Measurements from ENCODE around the gene PLEKHG5.
"Not testable (repeated sequence)": the region's sequence is repeated elsewhere in the genome, so short reads cannot be mapped to it uniquely, and the experiment has no call there.

GRCh38 chr1:6450486-6450885 lies 41.0 kb downstream of the PLEKHG5 start:
- TF ChIP-seq POLR2A (IDR thresholded peaks at IDR 0.05); CTCF (IDR thresholded peaks at IDR 0.05 in 8 of 11, conservative IDR thresholded peaks at IDR 0.05 in 3 of 11): not testable (repeated sequence)

All from spleen (tissue), 7 donors.